Spleen (tissue), 13 donors: ENCODE measurements around the gene PHYKPL. TPM values are rescaled to one million over a fixed set of nuclear protein-coding genes. Genes with fewer than 3 reads are reported as not detected.

Source experiments
- DNase-seq: peaks from one replicate; pipeline ENCODE4 v3.0.0-alpha.2; 2020
- H3K27ac ChIP-seq, 8 donors: fragments of 200-600 bp; sonication (generic) in 7 of 8; 1 replicate in 4 of 8; 2 replicates in 4 of 8; pipeline versions ENCODE4 v1.5.0 to v1.8.0; 2016 to 2021; ENCODE audit warnings: inconsistent platforms in 4 of 8, mild to moderate bottlenecking in 4 of 8, moderate library complexity in 1 of 8
- H3K27me3 ChIP-seq, 7 donors: fragments of 200-600 bp; sonication (generic) in 6 of 7; replicated peaks in 1 of 7; 1 replicate in 4 of 7; 2 replicates in 3 of 7; pipeline versions ENCODE4 v1.5.0 to v1.8.0; 2016 to 2021; ENCODE audit warnings: inconsistent platforms in 3 of 7, mild to moderate bottlenecking in 1 of 7
- H3K36me3 ChIP-seq, 6 donors: fragments of 200-600 bp; sonication (generic) in 5 of 6; 1 replicate in 4 of 6; 2 replicates in 2 of 6; pipeline versions ENCODE4 v1.5.0 to v1.8.0; 2016 to 2021; ENCODE audit warnings: inconsistent platforms in 2 of 6
- H3K4me1 ChIP-seq, 6 donors: fragments of 200-600 bp; sonication (generic) in 5 of 6; 1 replicate in 3 of 6; 2 replicates in 3 of 6; pipeline versions ENCODE4 v1.5.0 to v1.8.0; 2016 to 2021; ENCODE audit warnings: inconsistent platforms in 3 of 6
- H3K4me3 ChIP-seq, 8 donors: fragments of 200-600 bp; sonication (generic) in 7 of 8; 1 replicate in 4 of 8; 2 replicates in 4 of 8; pipeline versions ENCODE4 v1.5.0 to v1.8.0; 2016 to 2021; ENCODE audit warnings: inconsistent platforms in 4 of 8, mild to moderate bottlenecking in 4 of 8, moderate library complexity in 2 of 8
- H3K9me3 ChIP-seq, 8 donors: fragments of 200-600 bp; sonication (generic) in 7 of 8; 1 replicate in 4 of 8; 2 replicates in 4 of 8; pipeline versions ENCODE4 v1.5.0 to v1.8.0; 2016 to 2021; ENCODE audit warnings: inconsistent platforms in 4 of 8
- POLR2A ChIP-seq, 3 donors: fragments of 450-650 bp; IDR thresholded peaks; one replicate each; pipeline ENCODE4 v1.5.1; 2017; ENCODE audit warnings: antibody characterized with exemption in 3 of 3, mild to moderate bottlenecking in 1 of 3
- POLR2AphosphoS5 ChIP-seq, 3 donors: sonication (generic); formaldehyde crosslinking; IDR thresholded peaks; one replicate each; pipeline ENCODE4 v1.5.1; 2017; ENCODE audit warnings: antibody characterized with exemption in 3 of 3
- WGBS, 5 donors: extraction: QIAGEN DNeasy Blood & Tissue Kit in 3 of 5; methylation state at CpG; one replicate each; pipeline versions ENCODE4 v1.1.5 to v1.1.7; 2013 to 2018; 5-methylcytosine and 5-hydroxymethylcytosine counted together
- intact Hi-C: fragments of 100-400 bp; cut with DNase I; formaldehyde crosslinking; loops from one replicate; pipeline ENCODE4 v1.15.0; 2023; ENCODE audit warnings: low total_unique reads
- long read RNA-seq, 2 donors: transcript quantifications; one replicate each; lab custom pipeline, GENCODE V29; 2026
- polyA plus RNA-seq, 3 donors: library from polyadenylated mRNA; stranded (reverse); fragments of 200-250 nt; gene quantifications; one replicate each; pipeline ENCODE4 v1.2.1, GENCODE V29; 2013
- total RNA-seq, 7 donors: library from RNA; depleted of rRNA in 3 of 7; stranded (reverse); fragments of >200 nt in 3 of 7; fragmentation: NEBNext Ultra II Directional in 4 of 7; extraction: Animal tissue kit (Norgen Biotek cat#: 25700) in 4 of 7; gene quantifications; one replicate each; pipeline versions ENCODE4 v1.1.0 to v1.2.1, GENCODE V29; 2016 to 2021
- TF ChIP-seq, protein P1 (sequence below), 11 experiments: fragments of 200-600 bp in 7 of 11; fragments of 450-650 bp in 4 of 11; sonication (generic) in 4 of 11; IDR thresholded peaks in 8 of 11; conservative IDR thresholded peaks in 3 of 11; 1 replicate in 7 of 11; 2 replicates in 4 of 11; pipeline versions ENCODE4 v1.4.0 to v1.8.0; 2016 to 2021; ENCODE audit warnings: antibody characterized with exemption in 11 of 11, inconsistent platforms in 4 of 11, mild to moderate bottlenecking in 1 of 11
- donor health status: healthy with polysubstance abuse.
- donor health status: DM: no; HTN: no; CAD: no; lungs with moderate emphysema.
- donor health status: DM: no; HTN: no; CAD: no.
- donor health status: Bipolar disorder and iron deficiency.
- donor health status: healthy.
- donor health status: DM: no; HTN: no; CAD: no.
- donor health status: DM: yes; HTN: yes; CAD: no.

Gene PHYKPL
- total RNA-seq (100 to 1,000 TPM in 6 of 7 donors, 10 to 100 TPM in 1; 91.8 to 209 (median 132) TPM), polyA plus RNA-seq (10 to 100 TPM; 46.9 to 82.7 (median 74.5) TPM)
- long read RNA-seq, donor 1, partial matches to known transcripts, result 222 of 275 reads
- long read RNA-seq, donor 1, other reads (novel, unspliced or antisense), result 48 of 275 reads
- long read RNA-seq, donor 2, partial matches to known transcripts, result 0 of 2 reads
- long read RNA-seq, donor 2, other reads (novel, unspliced or antisense), result 0 of 2 reads

- Histone ChIP-seq H3K27ac (peak within 1 kb of the TSS; percentile 97 to 99 (median 99)), H3K4me1 (peaks cover 24 to 92% (median 70%) of the 10 kb centered on the region in 6 donors), H3K9me3 (no peaks in the 10 kb centered on the region), H3K27me3 (no peaks in the 10 kb centered on the region), H3K36me3 (peaks cover 0 to 41% (median 31%) of the 10 kb centered on the region in 6 donors), H3K4me3 (peak within 1 kb of the TSS; percentile 79 to 89 (median 86))
- intact Hi-C loops, result no loop called here
- DNase-seq, result peak; percentile 95
- peak; percentile 79 to 91 (median 84) for TF ChIP-seq POLR2AphosphoS5 (IDR thresholded peaks at IDR 0.05)
- TF ChIP-seq POLR2A (IDR thresholded peaks at IDR 0.05), result no peak
- TF ChIP-seq, protein P1, sequence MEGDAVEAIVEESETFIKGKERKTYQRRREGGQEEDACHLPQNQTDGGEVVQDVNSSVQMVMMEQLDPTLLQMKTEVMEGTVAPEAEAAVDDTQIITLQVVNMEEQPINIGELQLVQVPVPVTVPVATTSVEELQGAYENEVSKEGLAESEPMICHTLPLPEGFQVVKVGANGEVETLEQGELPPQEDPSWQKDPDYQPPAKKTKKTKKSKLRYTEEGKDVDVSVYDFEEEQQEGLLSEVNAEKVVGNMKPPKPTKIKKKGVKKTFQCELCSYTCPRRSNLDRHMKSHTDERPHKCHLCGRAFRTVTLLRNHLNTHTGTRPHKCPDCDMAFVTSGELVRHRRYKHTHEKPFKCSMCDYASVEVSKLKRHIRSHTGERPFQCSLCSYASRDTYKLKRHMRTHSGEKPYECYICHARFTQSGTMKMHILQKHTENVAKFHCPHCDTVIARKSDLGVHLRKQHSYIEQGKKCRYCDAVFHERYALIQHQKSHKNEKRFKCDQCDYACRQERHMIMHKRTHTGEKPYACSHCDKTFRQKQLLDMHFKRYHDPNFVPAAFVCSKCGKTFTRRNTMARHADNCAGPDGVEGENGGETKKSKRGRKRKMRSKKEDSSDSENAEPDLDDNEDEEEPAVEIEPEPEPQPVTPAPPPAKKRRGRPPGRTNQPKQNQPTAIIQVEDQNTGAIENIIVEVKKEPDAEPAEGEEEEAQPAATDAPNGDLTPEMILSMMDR (IDR thresholded peaks at IDR 0.05 in 8 of 11, conservative IDR thresholded peaks at IDR 0.05 in 3 of 11), result peak in 2 of 11 experiments; percentile 12 to 18
- 0 to 2% (median 1%) methylated on average over 19 to 102 of the region's 102 CpGs for WGBS, 5 donors
Measured at GRCh38 chr5:178232124-178232919, at the start of gene PHYKPL. Gene PHYKPL (minus strand): TSS chr5:178232802. CDS start chr5:178232550, 252 bp downstream.

DNA sequence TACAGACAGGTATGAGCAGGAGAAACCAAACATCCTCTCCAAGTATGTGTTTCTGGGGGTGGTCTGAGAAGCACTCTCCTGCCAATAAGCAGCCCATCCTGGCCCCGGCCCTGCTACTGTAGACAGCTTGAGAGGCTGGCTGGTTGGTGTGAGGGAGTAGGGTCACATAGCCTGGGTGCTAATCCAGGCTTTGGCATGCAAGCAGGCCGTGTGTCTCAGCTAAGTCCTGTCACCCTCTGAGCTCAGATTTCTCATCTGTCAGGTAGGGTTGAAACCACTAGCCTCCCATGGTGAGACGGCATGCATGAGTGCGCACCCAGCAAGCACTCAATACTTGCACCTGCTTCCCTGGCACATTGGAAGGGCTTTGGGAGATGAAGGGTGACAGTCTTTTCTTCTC lies 49.8 kb upstream of the PHYKPL start:
- Histone ChIP-seq H3K27me3 (peaks cover 0 to 43% (median 0%) of the 10 kb centered on the region in 7 donors), H3K9me3 (peaks cover 5 to 17% (median 14%) of the 10 kb centered on the region in 8 donors), H3K4me3 (no peak overlapping the region), H3K4me1 (peaks cover 0 to 12% (median 8%) of the 10 kb centered on the region in 6 donors), H3K36me3 (no peaks in the 10 kb centered on the region), H3K27ac (no peak overlapping the region)
- 88 to 92% (median 91%) methylated on average over 4 of the region's 4 CpGs for WGBS, 5 donors
- intact Hi-C loops, result loop anchor here (5.0 kb wide), 1 partner anchor 270 kb away; no protein-coding TSS in a partner anchor
- peak; percentile 23 for DNase-seq
- TF ChIP-seq POLR2A (IDR thresholded peaks at IDR 0.05) (no peak), POLR2AphosphoS5 (IDR thresholded peaks at IDR 0.05) (no peak)
- TF ChIP-seq, protein P1 (IDR thresholded peaks at IDR 0.05 in 8 of 11, conservative IDR thresholded peaks at IDR 0.05 in 3 of 11), result no peak

GRCh38 chr5:178281331-178281730 lies 48.7 kb upstream of the PHYKPL start:
- Histone ChIP-seq H3K27me3 (peaks cover 0 to 35% (median 0%) of the 10 kb centered on the region in 7 donors), H3K27ac (no peak overlapping the region), H3K4me3 (no peak overlapping the region), H3K4me1 (peaks cover 0 to 12% (median 8%) of the 10 kb centered on the region in 6 donors), H3K9me3 (peaks cover 5 to 17% (median 14%) of the 10 kb centered on the region in 8 donors), H3K36me3 (no peaks in the 10 kb centered on the region)
- TF ChIP-seq, protein P1 (IDR thresholded peaks at IDR 0.05 in 8 of 11, conservative IDR thresholded peaks at IDR 0.05 in 3 of 11), result no peak
- no peak for TF ChIP-seq POLR2AphosphoS5 (IDR thresholded peaks at IDR 0.05)
- TF ChIP-seq POLR2A (IDR thresholded peaks at IDR 0.05), result no peak
- WGBS, 5 donors, result 84 to 94% (median 89%) methylated on average over 19 of the region's 19 CpGs
- intact Hi-C loops, result loop anchor here (5.0 kb wide), 1 partner anchor 271 kb away; no protein-coding TSS in a partner anchor
- DNase-seq, result peak; percentile 64
